Caco-2 (cell line): ENCODE data around the gene TSBP1. TPM values are rescaled to one million over a fixed set of nuclear protein-coding genes. Genes with fewer than 3 reads are reported as not detected.

Experiments used
- BruUV-seq: library from RNA; stranded (reverse); fragments of 400-500 nt; replicated peaks from 2 replicates; lab custom pipeline; 2021; lab: Mats Ljungman, UMichigan
- CTCF ChIA-PET: fragments of 300-600 bp; sonication (Branson Sonifier 250); formaldehyde crosslinking; loops from one replicate; lab custom pipeline; 2022; ENCODE audit warnings: antibody characterized with exemption; lab: Charles Lee
- POLR2A ChIA-PET: fragments of 300-600 bp; sonication (Branson Sonifier 250); formaldehyde crosslinking; loops from one replicate; lab custom pipeline; 2022; ENCODE audit warnings: antibody characterized with exemption; lab: Charles Lee
- DNase-seq, 2 experiments: peaks; one replicate each; pipeline versions ENCODE4 v3.0.0 to v3.0.0-alpha.2; 2020 to 2022
- H3K27me3 ChIP-seq: replicated peaks from 2 replicates; pipeline ENCODE4 v1.6.0; 2011; ENCODE audit warnings: low read length; ENCODE audit not compliant: control insufficient read depth, insufficient read depth
- H3K36me3 ChIP-seq: 2 replicates; pipeline ENCODE4 v1.5.1; 2011; ENCODE audit warnings: low read length; ENCODE audit not compliant: control insufficient read depth, insufficient read depth
- H3K4me1 ChIP-seq: fragments of 250-450 bp; sonication (Bioruptor Pico); 2 replicates; pipeline ENCODE4 v1.5.1; 2020; ENCODE audit warnings: mild to moderate bottlenecking
- H3K4me3 ChIP-seq: 2 replicates; pipeline ENCODE4 v1.5.1; 2011; ENCODE audit warnings: low read depth, mild to moderate bottlenecking, control low read depth, low read length
- H3K9me3 ChIP-seq: fragments of 250-450 bp; sonication (Bioruptor Pico); 2 replicates; pipeline ENCODE4 v1.5.1; 2020; ENCODE audit warnings: mild to moderate bottlenecking, moderate library complexity
- H3K27ac Mint-ChIP-seq: one replicate; pipeline ENCODE4 v1.8.0; 2022; ENCODE audit warnings: mixed read lengths; ENCODE audit not compliant: unreplicated experiment
- H3K27me3 Mint-ChIP-seq: one replicate; pipeline ENCODE4 v1.8.0; 2022; ENCODE audit warnings: mixed read lengths; ENCODE audit not compliant: insufficient read depth, unreplicated experiment
- H3K36me3 Mint-ChIP-seq: one replicate; pipeline ENCODE4 v1.8.0; 2022; ENCODE audit warnings: mild to moderate bottlenecking, mixed read lengths; ENCODE audit not compliant: insufficient read depth, unreplicated experiment
- H3K4me1 Mint-ChIP-seq: one replicate; pipeline ENCODE4 v1.8.0; 2022; ENCODE audit warnings: low read depth, mixed read lengths; ENCODE audit not compliant: unreplicated experiment
- H3K4me3 Mint-ChIP-seq: one replicate; pipeline ENCODE4 v1.8.0; 2022; ENCODE audit warnings: mild to moderate bottlenecking, moderate library complexity, mixed read lengths; ENCODE audit not compliant: unreplicated experiment
- H3K9me3 Mint-ChIP-seq: one replicate; pipeline ENCODE4 v1.8.0; 2022; ENCODE audit warnings: mixed read lengths; ENCODE audit not compliant: unreplicated experiment
- CTCF ChIP-seq, 2 experiments: fragments of 200-600 bp in 1 of 2; IDR thresholded peaks; 1 replicate in 1 of 2; 2 replicates in 1 of 2; pipeline versions ENCODE4 v1.5.1 to v1.8.0; 2011 to 2022; ENCODE audit warnings: antibody characterized with exemption in 1 of 2, control low read depth in 1 of 2, inconsistent platforms in 1 of 2, low read depth in 1 of 2, low read length in 1 of 2, mild to moderate bottlenecking in 1 of 2, moderate library complexity in 1 of 2; ENCODE audit not compliant: insufficient read depth in 1 of 2, severe bottlenecking in 1 of 2, unreplicated experiment in 1 of 2
- intact Hi-C: fragments of 100-400 bp; cut with micrococcal nuclease; formaldehyde crosslinking; loops from one replicate; pipeline ENCODE4 v1.10.0; 2022; ENCODE audit not compliant: unreplicated experiment
- total RNA-seq: library from RNA; stranded (reverse); gene quantifications from 2 replicates; pipeline ENCODE4 v1.2.3, GENCODE V29; 2022

Gene TSBP1
- total RNA-seq, 1 experiment from 2014 or later: not detected

GRCh38 chr6:32294566-32294965 is 77.1 kb downstream of the TSBP1 start:
- no peak overlapping the region for H3K4me3 Mint-ChIP-seq
- H3K4me1 Mint-ChIP-seq: peaks cover 29% of the 10 kb centered on the region
- no peaks in the 10 kb centered on the region for H3K27me3 ChIP-seq
- DNase-seq: no peak
- ChIA-PET CTCF (no interaction called here), POLR2A (no interaction called here)
- intact Hi-C loops: no loop called here
- no peaks in the 10 kb centered on the region for H3K36me3 Mint-ChIP-seq
- no TSS peak for BruUV-seq
- no peak for TF ChIP-seq CTCF (IDR thresholded peaks at IDR 0.05; ENCODE audit: insufficient read depth in 1 of 2, low read depth in 1 of 2, low read length in 1 of 2, severe bottlenecking in 1 of 2, unreplicated experiment in 1 of 2)
- 0 out of 2 replicates have a peak, but pooled peaks cover 3% of the 10 kb centered on the region for H3K9me3 ChIP-seq
- no peaks in the 10 kb centered on the region for H3K27me3 Mint-ChIP-seq
- peaks cover 24% of the 10 kb centered on the region for H3K9me3 Mint-ChIP-seq
- H3K36me3 ChIP-seq: no peaks in the 10 kb centered on the region
- peaks cover 7% of the 10 kb centered on the region for H3K4me1 ChIP-seq
- H3K4me3 ChIP-seq: no peak overlapping the region
- no peak overlapping the region for H3K27ac Mint-ChIP-seq

- no peak for DNase-seq
- CTCF ChIA-PET: no interaction called here
- Histone ChIP-seq H3K4me3 (no peak overlapping the region), H3K36me3 (no peaks in the 10 kb centered on the region), H3K27me3 (no peaks in the 10 kb centered on the region), H3K4me1 (no peaks in the 10 kb centered on the region; the same call in 1 of the 2 replicates), H3K9me3 (no peaks in the 10 kb centered on the region)
- no TSS peak for BruUV-seq
- no peak for TF ChIP-seq CTCF (IDR thresholded peaks at IDR 0.05; ENCODE audit: insufficient read depth in 1 of 2, low read depth in 1 of 2, low read length in 1 of 2, severe bottlenecking in 1 of 2, unreplicated experiment in 1 of 2)
- no peaks in the 10 kb centered on the region for H3K27me3 Mint-ChIP-seq
- no peak overlapping the region for H3K27ac Mint-ChIP-seq
- no peak overlapping the region for H3K4me3 Mint-ChIP-seq
- no peaks in the 10 kb centered on the region for H3K36me3 Mint-ChIP-seq
- peaks cover 24% of the 10 kb centered on the region for H3K4me1 Mint-ChIP-seq
- peaks cover 18% of the 10 kb centered on the region for H3K9me3 Mint-ChIP-seq
- intact Hi-C loops: no loop called here
- POLR2A ChIA-PET: no interaction called here
These were observed 78.0 kb downstream of the TSBP1 start for GRCh38 chr6:32293695-32294094.

- H3K4me1 Mint-ChIP-seq: peaks cover 19% of the 10 kb centered on the region
- no peaks in the 10 kb centered on the region for H3K27me3 Mint-ChIP-seq
- no peak overlapping the region for H3K4me3 Mint-ChIP-seq
- H3K36me3 ChIP-seq: no peaks in the 10 kb centered on the region
- no peaks in the 10 kb centered on the region for H3K4me1 ChIP-seq
- ChIA-PET CTCF (no interaction called here), POLR2A (interaction anchor here (0.7 kb wide), 1 partner anchor 19 kb away, joined by 3 read pairs; no protein-coding TSS in a partner anchor)
- TF ChIP-seq CTCF (IDR thresholded peaks at IDR 0.05; ENCODE audit: insufficient read depth in 1 of 2, low read depth in 1 of 2, low read length in 1 of 2, severe bottlenecking in 1 of 2, unreplicated experiment in 1 of 2): no peak
- intact Hi-C loops: no loop called here
- no TSS peak for BruUV-seq
- H3K27ac Mint-ChIP-seq: no peak overlapping the region
- no peaks in the 10 kb centered on the region for H3K36me3 Mint-ChIP-seq
- no peaks in the 10 kb centered on the region for H3K27me3 ChIP-seq
- peaks cover 15% of the 10 kb centered on the region for H3K9me3 Mint-ChIP-seq
- H3K9me3 ChIP-seq: no peaks in the 10 kb centered on the region
- DNase-seq: no peak
- no peak overlapping the region for H3K4me3 ChIP-seq
These were observed 80.2 kb downstream of the TSBP1 start for GRCh38 chr6:32291543-32291942.
